Adipose tissue (tissue), 3 donors: ENCODE data around the gene MAPK6. TPM values are rescaled to one million over a fixed set of nuclear protein-coding genes. Genes with fewer than 3 reads are reported as not detected.

Source experiments
- H3K27ac ChIP-seq: one replicate; pipeline ENCODE4 v1.5.1; 2013; ENCODE audit warnings: low read depth, low read length
- WGBS, 3 donors: extraction: QIAGEN DNeasy Blood & Tissue Kit; methylation state at CpG; one replicate each; pipeline ENCODE4 v1.1.7; 2013; 5-methylcytosine and 5-hydroxymethylcytosine counted together
- polyA plus RNA-seq, 3 donors: library from polyadenylated mRNA; stranded (reverse); fragments of 200-250 nt; gene quantifications; one replicate each; pipeline ENCODE4 v1.2.3, GENCODE V29; 2013
- donor health status: healthy with polysubstance abuse.
- donor health status: Bipolar disorder and iron deficiency.
- donor health status: healthy.

Gene MAPK6
- polyA plus RNA-seq, 3 donors: 4.1 to 11.3 (median 10.1) TPM

- WGBS, 3 donors: 46 to 61% (median 49%) methylated on average over 30 to 32 of the region's 32 CpGs
- no peak overlapping the region for H3K27ac ChIP-seq
Measured at GRCh38 chr15:52111517-52112202, 92.6 kb downstream of the MAPK6 start.

GRCh38 chr15:52112203-52112750 is 93.3 kb downstream of the MAPK6 start:
- 3 to 6% (median 3%) methylated on average over 55 to 61 of the region's 61 CpGs for WGBS, 3 donors
- H3K27ac ChIP-seq: no peak overlapping the region

- H3K27ac ChIP-seq: no peak overlapping the region
- 77 to 81% (median 77%) methylated on average over 3 of the region's 3 CpGs for WGBS, 3 donors
Measured at GRCh38 chr15:52113235-52113634, 94.2 kb downstream of the MAPK6 start.

GRCh38 chr15:52113708-52114107 is 94.7 kb downstream of the MAPK6 start:
- H3K27ac ChIP-seq: no peak overlapping the region

- WGBS, 3 donors: 65 to 79% (median 70%) methylated on average over 5 of the region's 5 CpGs
- no peak overlapping the region for H3K27ac ChIP-seq
Measured at GRCh38 chr15:52114261-52115055, 95.4 kb downstream of the MAPK6 start.

- 50 to 58% (median 57%) methylated on average over 9 of the region's 9 CpGs for WGBS, 3 donors
- no peak overlapping the region for H3K27ac ChIP-seq
Measured at GRCh38 chr15:52115598-52116427, 96.8 kb downstream of the MAPK6 start.

Other genes starting within 250 kb of the MAPK6 start
- 10 to 100 TPM in 1 of 3 donors, 1 to 10 TPM in 2; 5.4 to 14.6 (median 7.5) TPM for gene TMOD3, start 189.6 kb upstream of the MAPK6 start, polyA plus RNA-seq
- gene LEO1, start 47.4 kb upstream of the MAPK6 start, polyA plus RNA-seq: 10 to 100 TPM in 1 of 3 donors, 1 to 10 TPM in 2; 7.2 to 11.2 (median 9.2) TPM
- gene BCL2L10, start 93.6 kb downstream of the MAPK6 start, polyA plus RNA-seq: 1 to 10 TPM in 1 of 3 donors, under 1 TPM in 1, not detected in 1; 0.24 to 1.3 TPM
- gene GNB5, start 172.2 kb downstream of the MAPK6 start, polyA plus RNA-seq: 10 to 100 TPM in 1 of 3 donors, 1 to 10 TPM in 2; 6.4 to 14.4 (median 10.0) TPM